GM18508 (cell line): ENCODE data around the gene EFCAB6.
"Not testable (repeated sequence)": the region's sequence is repeated elsewhere in the genome, so short reads cannot be mapped to it uniquely, and the experiment has no call there.

ENCODE experiments used
- ATAC-seq: cut with Tn5 transposase; IDR thresholded peaks from one replicate; pipeline ENCODE4 v1.9.1; 2021; ENCODE audit warnings: moderate number of reproducible peaks; ENCODE audit not compliant: insufficient read depth, unreplicated experiment

EFCAB6 gene

DNA sequence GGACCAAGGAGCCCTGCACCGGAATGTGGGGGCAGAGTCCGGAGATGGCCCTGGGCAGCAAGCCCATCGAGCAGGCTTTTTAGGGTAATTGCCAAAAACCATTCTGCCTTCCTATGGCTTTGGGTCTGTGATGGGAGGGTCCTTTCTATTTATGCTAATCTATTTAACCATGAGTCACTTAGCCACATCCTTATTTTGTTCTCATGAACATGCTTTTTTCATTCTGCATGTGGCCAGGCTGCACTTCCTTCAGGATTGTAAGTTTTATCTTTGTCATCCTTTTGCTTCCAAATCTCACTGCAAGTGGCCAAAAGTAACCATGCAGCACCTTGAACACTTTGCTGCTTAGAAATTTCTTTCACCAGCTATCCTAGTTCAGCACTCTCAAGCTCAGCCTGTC lies 88.3 kb downstream of the EFCAB6 start:
- no peak for ATAC-seq

DNA sequence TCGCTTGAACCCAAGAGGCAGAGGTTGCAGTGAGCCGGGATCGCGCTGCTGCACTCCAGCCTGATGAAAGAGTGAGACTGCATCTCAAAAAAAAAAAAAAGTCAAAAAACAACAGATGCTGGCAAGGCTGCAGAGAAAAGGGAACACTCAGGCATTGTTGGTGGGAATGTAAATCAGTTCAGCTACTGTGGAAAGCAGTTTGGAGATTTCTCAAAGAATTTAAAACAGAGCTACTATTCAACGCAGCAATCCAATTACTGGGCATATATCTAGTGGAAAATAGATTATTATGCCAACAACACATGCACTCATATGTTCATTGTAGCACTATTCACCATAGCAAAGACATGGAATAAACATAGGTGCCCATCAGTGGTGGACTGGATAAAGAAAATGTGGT lies 89.7 kb downstream of the EFCAB6 start:
- ATAC-seq = no peak

- ATAC-seq = no peak
Measured at GRCh38 chr22:43720716-43721115, 91.4 kb downstream of the EFCAB6 start.

- no peak for ATAC-seq
Measured at GRCh38 chr22:43714104-43714503, 98.0 kb downstream of the EFCAB6 start.

GRCh38 chr22:43711681-43712080 lies 100.4 kb downstream of the EFCAB6 start:
- ATAC-seq = no peak

DNA sequence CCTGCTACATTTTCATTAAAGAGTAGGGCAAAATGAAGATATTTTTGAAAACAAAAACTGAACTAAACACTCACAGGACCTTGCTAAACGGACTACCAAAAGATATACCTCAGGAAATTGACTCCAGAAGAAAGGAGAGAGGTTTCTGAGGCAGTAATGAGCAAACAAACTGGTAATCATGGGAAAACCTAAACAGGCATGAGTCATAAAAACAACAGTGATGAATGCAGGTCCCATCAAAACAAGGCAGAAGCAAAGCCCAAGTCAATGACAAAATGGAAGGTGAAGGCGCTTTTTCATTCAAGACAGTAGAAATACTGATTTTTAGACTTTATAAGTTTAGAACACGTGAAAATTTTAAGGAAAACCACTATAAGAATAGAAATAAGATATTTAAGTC lies 104.5 kb downstream of the EFCAB6 start:
- ATAC-seq = no peak

- no peak for ATAC-seq
Measured at GRCh38 chr22:43706571-43707328, 105.4 kb downstream of the EFCAB6 start.

DNA sequence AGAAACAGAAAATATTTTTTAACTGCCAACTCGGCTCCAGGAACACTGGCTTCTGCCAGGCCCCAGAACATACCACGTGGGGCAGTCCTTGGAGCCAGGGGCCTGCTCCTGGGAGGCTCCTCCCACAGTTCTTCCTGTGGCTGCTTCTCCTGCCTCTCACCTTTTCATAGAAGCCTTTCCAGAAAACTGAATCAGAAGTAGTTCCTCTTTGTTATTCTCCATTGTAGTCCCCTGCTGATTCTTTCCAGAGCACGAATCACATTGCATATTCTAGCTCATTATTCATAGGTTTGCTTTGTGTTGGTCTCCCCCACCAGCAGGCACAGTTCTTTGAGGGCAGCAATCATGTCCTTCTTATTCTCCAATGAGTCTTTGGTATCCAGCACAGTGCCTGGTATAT lies 106.0 kb downstream of the EFCAB6 start:
- no peak for ATAC-seq

DNA sequence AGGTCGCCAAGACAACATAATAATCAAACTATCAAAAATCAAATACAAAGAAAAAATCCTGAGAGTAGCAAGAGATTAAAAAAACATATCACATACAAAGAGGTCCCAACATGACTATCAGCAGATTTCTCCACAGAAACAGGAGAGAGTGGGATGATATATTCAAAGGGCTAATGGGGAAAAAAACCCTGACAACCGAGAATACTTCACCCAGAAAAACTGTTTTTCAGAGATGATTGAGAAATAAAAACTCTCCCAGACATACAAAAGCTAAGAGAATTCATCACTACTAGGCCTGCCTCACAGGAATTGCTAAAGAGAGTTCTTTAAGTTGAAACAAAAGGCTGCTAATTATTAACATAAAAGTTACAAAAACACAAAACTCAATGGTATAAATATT lies 108.1 kb downstream of the EFCAB6 start:
- no peak for ATAC-seq

DNA sequence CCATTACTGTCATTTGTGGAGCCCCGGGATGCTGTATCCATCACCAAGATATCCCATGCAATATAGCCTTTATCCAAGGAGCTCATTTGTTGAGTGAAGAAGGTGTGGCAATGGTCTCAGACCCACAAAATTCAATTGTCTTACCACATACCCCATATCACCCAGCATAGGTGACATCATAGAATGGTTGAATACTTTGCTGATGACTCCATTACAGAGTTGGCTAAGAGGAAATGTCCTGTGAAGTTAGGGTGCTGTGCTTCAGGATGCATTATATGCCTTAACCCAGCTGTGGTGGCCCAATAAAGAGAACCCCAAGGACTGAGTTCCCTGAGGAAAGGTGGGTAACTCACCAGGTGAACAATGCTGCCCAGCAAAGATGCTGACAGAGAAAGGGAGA lies 113.7 kb downstream of the EFCAB6 start:
- no peak for ATAC-seq

- ATAC-seq = no peak
Measured at GRCh38 chr22:43697894-43698293, 114.2 kb downstream of the EFCAB6 start.

DNA sequence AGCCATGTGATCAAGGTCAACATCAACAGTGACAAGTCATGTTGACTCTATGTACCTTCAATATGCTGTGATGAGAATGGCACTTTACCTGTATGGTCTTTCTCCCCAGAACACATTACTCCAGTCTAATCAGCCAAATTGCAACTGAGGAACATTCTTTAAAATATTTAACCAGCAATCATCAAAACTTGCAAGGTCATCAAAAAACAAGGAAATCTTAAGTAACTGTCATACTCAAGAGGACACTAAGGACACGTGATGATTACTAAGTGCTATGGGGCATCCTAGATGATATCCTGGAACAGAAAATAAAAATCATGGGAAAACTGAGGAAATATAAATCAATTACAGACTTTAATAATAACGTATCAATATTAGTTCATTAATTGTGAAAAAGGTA lies 118.9 kb downstream of the EFCAB6 start:
- ATAC-seq = no peak

DNA sequence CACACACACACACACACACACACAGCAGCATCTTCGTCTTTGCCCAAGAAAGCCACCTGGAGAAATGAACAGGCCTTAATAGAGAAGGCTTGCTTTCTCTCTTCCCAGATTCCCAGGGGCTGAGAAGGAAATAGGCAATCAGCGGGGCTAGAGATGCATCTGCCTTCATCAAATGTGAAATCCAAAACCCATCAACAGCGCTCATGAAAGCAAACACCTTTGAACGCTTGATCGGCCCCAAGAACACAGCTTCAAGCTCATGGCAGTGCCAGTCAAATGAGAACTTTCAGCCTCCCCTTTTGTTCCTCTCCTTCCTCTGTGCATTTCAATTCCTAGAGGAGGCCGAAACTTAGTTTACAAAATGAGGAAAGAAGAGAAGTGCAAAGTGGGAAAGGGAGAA lies 122.7 kb downstream of the EFCAB6 start:
- ATAC-seq = no peak

DNA sequence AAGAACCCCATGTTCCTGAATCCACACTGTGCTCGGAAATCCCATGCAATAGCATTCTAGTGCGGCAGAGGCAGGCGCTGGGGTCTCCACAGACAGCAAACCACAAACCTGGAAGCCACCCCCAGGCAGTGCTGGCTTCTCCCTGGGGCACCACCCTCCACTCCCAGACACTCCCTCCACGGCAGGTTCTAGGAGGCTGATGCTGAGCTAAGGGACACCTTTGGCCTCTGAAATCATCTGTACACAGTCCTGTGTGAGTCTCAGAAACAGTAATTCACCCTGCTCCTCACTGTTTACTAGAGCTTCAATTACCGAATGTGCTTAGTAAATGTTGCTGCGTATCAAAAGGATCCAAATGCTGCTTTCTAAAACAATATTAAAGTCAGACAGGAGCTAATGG lies 129.3 kb downstream of the EFCAB6 start:
- ATAC-seq = no peak

DNA sequence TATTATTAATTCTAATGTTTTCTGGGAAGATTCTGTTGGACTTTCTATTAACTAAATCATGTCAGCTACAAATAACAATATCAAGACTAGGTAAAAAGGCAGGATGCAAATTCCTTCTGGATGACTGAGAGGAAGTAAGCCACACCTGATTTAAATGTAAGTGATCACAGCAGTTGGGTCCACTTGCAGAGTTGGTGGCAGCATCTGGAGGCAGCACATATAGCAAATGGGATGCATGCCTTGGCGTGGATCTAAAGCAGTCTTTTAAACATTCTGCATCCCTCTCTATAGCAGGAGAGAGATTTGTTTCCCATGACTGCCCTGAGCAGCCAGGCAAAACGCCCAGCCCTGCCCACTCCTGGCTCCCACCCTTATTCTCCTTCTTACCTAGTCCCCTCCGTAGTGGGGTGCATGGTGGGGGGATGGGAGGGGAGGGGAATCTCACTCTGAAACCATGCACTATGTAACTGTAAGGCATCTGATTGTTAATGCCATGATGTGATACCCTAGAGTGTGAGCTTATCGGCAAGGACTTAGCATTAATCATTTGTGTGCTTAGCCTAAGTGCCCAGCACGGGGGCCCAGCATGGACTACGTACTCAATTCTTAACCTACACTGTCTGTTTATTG lies 130.3 kb downstream of the EFCAB6 start:
- no peak for ATAC-seq

- no peak for ATAC-seq
Measured at GRCh38 chr22:43670513-43670912, 141.6 kb downstream of the EFCAB6 start.

DNA sequence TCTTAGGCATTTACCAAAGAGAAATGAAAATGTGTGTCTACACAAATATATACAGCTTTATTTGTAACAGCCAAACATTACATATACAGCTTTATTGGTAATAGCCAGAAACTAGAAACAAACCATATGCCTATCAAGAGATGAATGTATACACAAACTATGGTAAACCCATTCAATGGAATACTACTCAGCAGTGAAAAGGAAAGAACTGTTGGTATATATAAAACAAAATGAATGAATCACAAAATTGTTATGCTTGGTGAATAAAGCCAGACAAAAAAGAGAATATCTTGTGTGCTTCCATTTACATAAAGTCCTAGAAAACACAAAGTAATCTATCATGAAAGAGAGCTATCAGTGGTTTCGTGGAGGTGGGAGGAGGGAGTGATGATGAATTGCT lies 142.9 kb downstream of the EFCAB6 start:
- no peak for ATAC-seq

DNA sequence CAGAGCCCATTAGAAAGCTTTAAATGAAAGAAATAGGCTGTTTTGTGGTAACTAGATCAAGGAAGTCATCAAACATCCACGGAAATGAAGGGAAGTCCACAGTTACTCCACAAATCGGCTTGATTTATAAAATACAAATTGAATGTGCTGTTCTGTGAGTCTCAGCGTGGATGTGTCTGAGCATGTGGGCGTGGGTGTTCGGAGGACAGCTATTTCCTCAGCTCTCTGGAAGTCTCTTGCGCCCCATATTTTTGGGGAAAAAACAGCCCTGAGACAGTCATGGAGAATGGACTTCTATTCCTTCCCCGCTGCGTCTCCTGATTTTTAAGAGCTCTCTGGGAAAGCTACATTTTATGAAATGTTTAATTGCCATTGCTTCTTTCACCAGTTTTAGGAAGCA lies 144.4 kb downstream of the EFCAB6 start:
- ATAC-seq = no peak

DNA sequence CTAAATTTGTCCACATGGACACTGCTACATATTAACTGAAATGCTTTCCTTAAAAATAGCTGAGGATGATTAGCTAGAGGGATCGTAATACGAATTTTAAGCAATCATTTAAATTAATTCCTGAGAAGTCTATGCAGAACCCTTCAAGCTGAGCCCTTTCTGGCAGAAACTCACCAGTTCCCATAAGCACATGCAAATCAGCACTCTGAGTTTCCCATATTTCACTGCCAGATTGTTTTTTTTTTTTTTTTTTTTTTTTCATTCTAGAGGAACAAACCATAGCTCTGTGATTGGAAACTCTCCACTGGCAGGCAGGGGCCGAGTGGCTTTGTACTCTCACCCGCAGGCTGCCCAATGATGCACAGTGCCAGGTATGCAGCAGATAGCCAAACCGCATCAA lies 145.6 kb downstream of the EFCAB6 start:
- ATAC-seq = no peak

DNA sequence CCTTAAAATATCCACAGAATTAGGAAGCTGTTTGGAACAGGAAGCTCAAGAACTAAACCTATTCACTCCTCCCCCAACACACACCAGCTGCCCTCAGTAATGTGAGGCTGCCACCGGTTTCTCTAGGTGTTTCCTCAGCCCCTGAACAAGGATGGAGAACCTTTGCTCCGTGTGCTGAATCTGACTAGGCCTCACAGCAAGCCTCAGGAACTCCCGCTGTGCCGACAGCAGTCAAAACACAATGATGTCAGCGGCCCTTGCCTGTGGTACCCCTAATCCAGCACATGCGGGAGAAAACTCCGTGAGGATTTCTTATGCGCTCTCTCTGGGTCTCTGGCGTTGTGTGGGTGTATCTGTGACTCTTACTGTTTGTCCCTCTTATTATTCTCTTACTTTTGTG lies 153.3 kb downstream of the EFCAB6 start:
- ATAC-seq = no peak

GRCh38 chr22:43656581-43656980 lies 155.5 kb downstream of the EFCAB6 start:
- ATAC-seq = not testable (repeated sequence)

DNA sequence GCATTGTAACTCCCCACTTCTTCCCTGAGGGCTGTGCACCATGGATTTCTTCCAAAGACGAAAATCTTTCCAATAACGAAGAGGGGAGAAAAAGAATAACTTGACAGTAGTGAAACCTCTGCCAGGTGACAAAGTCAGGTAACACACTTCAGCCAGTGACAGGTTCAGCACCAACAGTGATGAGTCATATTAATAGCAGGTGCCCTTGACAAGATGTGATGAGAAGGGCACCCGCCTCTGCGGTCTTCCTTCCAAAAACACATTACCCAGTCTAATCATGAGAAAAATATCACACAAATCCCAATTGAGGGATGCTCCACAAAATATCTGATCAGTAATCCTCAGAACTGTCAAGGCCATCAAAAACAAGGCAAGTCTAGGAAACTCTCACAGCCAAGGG lies 157.8 kb downstream of the EFCAB6 start:
- ATAC-seq = no peak
